ENCODE data around the gene C20orf204. TPM values are rescaled to one million over a fixed set of nuclear protein-coding genes. Genes with fewer than 3 reads are reported as not detected.

The C20orf204 gene
- total RNA-seq, 2 donors from 2014 or later = 0.81 to 3.2 TPM

- TF ChIP-seq CTCF (IDR thresholded peaks at IDR 0.05) = no peak
- DNase-seq (ENCODE audit: low spot score) (no peak), ATAC-seq (ENCODE audit: insufficient number of reproducible peaks, low FRiP score, low read depth) (no peak)
- Histone ChIP-seq H3K4me1 (ENCODE audit: control insufficient read depth in 1 of 2, low read depth in 2 of 2) (no peaks in the 10 kb centered on the region), H3K36me3 (peaks cover 76% of the 10 kb centered on the region), H3K27ac (no peak overlapping the region), H3K4me3 (no peak overlapping the region), H3K9me3 (no peaks in the 10 kb centered on the region), H3K27me3 (replicated peaks; ENCODE audit: insufficient read depth) (no peaks in the 10 kb centered on the region)
Observed at GRCh38 chr20:64024141-64024990, 11.6 kb upstream of the C20orf204 start.

DNA sequence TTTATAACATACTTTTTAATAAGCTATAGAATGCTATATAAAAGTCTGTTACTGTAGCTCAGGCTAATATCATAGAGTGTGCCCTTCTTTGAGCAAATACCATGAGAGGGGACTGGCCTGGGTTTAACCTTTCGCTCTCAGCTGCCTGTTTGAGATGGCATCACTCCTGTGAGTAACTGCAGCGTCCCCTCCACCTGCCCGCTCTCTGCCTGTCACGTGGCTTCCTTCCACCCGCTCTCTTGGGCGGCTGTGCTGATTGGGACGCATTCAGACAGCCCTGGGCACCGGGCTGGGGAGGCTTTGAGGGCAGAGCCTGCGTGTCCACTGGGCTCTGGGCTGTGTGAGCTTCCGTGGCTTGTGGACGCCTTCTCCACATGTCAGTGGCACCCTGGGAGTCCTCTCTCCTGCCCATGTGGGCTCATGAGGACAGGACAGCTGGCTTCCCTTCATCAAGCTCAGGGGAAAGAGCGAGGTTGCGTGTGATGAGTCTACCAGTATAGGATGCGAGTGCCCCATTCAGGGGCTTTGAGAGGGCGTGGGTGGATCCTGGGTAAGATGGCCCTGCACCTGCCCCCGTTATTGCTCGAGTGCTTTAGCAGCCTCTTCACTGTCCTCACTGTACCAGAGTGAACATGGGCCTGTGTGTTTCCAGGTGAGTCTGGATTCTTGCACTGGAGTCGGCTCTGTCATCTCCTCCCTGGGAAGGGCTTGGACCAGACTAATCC is 10.7 kb upstream of the C20orf204 start:
- TF ChIP-seq CTCF (IDR thresholded peaks at IDR 0.05) = no peak
- Histone ChIP-seq H3K27me3 (replicated peaks; ENCODE audit: insufficient read depth) (no peaks in the 10 kb centered on the region), H3K36me3 (peaks cover 81% of the 10 kb centered on the region), H3K4me3 (no peak overlapping the region), H3K9me3 (no peaks in the 10 kb centered on the region), H3K4me1 (ENCODE audit: control insufficient read depth in 1 of 2, low read depth in 2 of 2) (no peaks in the 10 kb centered on the region), H3K27ac (no peak overlapping the region)
- DNase-seq (ENCODE audit: low spot score) = no peak
- ATAC-seq (ENCODE audit: insufficient number of reproducible peaks, low FRiP score, low read depth) = no peak

DNA sequence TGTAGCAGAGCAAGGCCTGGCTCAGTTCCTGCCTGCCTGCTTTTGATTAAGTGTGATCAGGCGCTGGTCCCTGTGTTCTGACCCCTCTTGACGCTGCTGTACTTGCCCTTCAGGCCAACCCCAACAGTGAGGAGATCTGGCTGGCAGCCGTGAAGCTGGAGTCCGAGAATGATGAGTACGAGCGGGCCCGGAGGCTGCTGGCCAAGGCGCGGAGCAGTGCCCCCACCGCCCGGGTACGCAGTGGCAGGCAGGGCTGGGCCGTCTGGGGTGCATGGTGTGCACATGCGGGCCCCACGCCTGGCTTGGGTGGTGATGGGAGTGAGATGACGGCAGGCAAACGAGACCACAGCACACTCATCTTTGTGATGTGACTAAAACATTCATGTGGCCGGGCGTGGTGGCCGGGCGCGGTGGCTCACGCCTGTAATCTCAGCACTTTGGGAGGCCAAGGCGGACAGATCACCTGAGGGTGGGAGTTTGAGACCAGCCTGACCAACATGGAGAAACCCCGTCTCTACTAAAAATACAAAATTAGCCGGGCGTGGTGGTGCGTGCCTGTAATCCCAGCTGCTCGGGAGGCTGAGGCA is 10.1 kb upstream of the C20orf204 start:
- no peak for TF ChIP-seq CTCF (IDR thresholded peaks at IDR 0.05)
- Histone ChIP-seq H3K9me3 (no peaks in the 10 kb centered on the region), H3K36me3 (peaks cover 87% of the 10 kb centered on the region), H3K27me3 (replicated peaks; ENCODE audit: insufficient read depth) (no peaks in the 10 kb centered on the region), H3K4me3 (no peak overlapping the region), H3K27ac (no peak overlapping the region), H3K4me1 (ENCODE audit: control insufficient read depth in 1 of 2, low read depth in 2 of 2) (no peaks in the 10 kb centered on the region)
- DNase-seq (ENCODE audit: low spot score) (no peak), ATAC-seq (ENCODE audit: insufficient number of reproducible peaks, low FRiP score, low read depth) (no peak)

DNA sequence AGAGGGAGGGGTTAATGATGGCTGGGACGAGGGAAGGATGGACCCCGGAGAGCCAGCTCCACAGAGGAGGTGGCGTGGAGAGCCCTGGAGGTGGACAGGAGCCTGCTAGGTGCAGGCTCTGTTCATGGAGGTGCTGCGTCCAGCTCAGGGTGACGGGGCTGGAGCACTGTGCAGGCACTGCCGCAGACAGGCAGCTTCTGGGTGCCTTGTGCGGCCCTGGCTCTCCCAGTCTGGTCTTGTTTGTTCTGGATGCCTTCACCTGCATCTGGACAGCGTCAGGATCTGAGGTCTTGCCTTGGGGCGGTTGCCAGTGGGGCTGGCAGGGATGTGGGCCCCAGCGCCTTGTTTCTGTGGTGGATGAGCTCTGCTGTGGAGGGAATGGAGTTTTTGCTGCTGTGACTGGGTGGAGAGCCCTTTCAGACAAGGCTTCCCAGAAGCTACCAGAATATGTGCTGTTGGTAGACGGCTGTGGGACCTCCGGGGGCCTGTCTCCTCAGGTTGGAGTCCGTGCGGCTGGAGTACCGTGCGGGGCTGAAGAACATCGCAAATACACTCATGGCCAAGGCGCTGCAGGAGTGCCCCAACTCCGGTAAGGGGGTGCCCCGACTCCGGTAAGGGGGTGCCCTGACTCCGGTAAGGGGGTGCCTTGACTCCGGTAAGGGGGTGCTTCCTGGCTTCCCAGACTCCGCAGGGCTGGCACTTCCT is 7.8 kb upstream of the C20orf204 start:
- DNase-seq (ENCODE audit: low spot score) = no peak
- no peak overlapping the region for H3K4me3 ChIP-seq
- H3K9me3 ChIP-seq = no peaks in the 10 kb centered on the region
- ATAC-seq (ENCODE audit: insufficient number of reproducible peaks, low FRiP score, low read depth) = no peak
- no peaks in the 10 kb centered on the region for H3K4me1 ChIP-seq (ENCODE audit: control insufficient read depth in 1 of 2, low read depth in 2 of 2)
- TF ChIP-seq CTCF (IDR thresholded peaks at IDR 0.05) = no peak
- H3K27ac ChIP-seq = no peak overlapping the region
- no peaks in the 10 kb centered on the region for H3K27me3 ChIP-seq (replicated peaks; ENCODE audit: insufficient read depth)
- H3K36me3 ChIP-seq = peaks cover 87% of the 10 kb centered on the region

All from thoracic aorta (tissue), 2 donors.